ENCODE data around the gene MAGEA11. TPM values are rescaled to one million over a fixed set of nuclear protein-coding genes. Genes with fewer than 3 reads are reported as not detected.
"Not testable (repeated sequence)": the region's sequence is repeated elsewhere in the genome, so short reads cannot be mapped to it uniquely, and the experiment has no call there.

MAGEA11 gene
- total and polyA plus RNA-seq, 9 of the 15 experiments (the other 6 are each of a cell fraction or from before 2014, with no cell fraction given) = 0.04 to 0.18 TPM; not detected in 7

DNA sequence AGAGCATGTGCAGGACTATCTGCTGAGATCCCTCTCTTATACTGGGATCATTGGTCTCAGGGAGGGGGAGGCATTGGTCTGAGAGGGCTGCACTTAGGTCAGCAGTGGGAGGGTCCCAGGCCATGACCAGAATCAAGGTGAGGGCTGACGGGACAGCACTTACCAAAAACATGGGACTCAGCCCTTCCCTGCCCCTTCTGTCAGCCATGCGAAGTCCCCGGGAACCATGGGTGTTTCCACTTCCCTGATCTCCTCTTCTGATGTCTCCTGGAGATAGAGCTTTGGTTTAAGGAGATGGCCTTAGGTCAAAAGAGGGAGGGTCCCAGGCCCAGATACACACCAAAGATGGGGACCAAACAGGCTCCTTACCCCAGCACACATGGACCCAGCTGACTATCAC lies 49.1 kb downstream of the MAGEA11 start:
- no peak for FAIRE-seq

DNA sequence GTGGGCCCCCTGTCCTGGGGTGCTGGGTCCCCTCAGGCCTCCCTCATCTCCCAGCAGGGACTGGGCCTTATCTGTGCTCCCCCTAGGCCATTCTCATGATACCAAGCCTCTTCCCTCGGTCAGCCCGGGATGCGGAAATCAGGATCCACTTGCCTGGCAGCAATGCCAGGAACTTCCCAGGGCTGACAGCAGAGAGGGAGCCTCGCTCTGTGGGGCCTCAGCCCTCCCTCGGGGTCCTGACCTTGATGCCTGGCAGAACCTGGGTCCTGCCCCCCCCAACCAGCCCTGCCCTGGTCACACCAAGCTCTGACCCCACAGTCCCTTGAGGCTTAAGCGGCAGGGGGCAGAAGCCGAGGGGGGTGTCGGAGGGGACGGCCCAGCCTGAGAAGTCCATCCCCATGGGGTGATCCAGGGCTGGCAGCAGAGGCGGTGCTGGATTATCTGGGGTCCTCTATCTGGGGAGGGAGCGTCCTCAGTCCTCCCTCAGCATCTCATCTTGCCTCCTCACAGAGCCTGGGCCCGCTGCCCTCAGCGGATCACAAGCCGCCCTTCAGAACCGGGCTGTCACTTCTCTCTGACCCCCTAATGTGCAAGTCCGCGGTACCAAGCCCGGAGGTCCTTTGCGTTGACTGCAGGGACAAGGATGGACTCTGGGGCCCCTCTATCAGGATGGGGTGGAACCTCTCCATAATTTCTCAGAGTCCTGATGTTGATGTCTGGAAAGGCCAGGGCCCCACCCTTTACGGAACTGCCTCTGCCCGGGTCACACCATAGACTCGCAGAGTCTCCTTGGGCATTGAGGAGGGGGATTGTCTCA lies 50.2 kb downstream of the MAGEA11 start:
- DNase-seq (ENCODE audit: extremely low read depth in 1 of 4, low spot score in 3 of 4); in situ Hi-C loops (cut with MboI); FAIRE-seq; H3K4me1 ChIP-seq (replicated peaks in 1 of 2; ENCODE audit: control insufficient read depth in 2 of 2, insufficient read depth in 2 of 2, low read length in 2 of 2); POLR2A ChIA-PET; H3K9me1 ChIP-seq (ENCODE audit: control insufficient read depth, insufficient read depth, low read length); ATAC-seq; H3K27ac ChIP-seq (ENCODE audit: extremely low read depth, low read depth, low read length); H3K9me3 ChIP-seq (replicated peaks; ENCODE audit: control insufficient read depth, insufficient read depth, low read depth, low read length); intact Hi-C loops (cut with micrococcal nuclease); BruUV-seq (replicated peaks); H3K36me3 ChIP-seq (ENCODE audit: control insufficient read depth, insufficient read depth, low read length); H4K20me1 ChIP-seq (replicated peaks; ENCODE audit: control insufficient read depth, insufficient read depth, low read length); H3K4me3 ChIP-seq; H3K27me3 ChIP-seq (ENCODE audit: control insufficient read depth in 2 of 2, insufficient read depth in 2 of 2, low read length in 2 of 2); H3K79me2 ChIP-seq (ENCODE audit: control insufficient read depth, insufficient read depth, low read length); H3K9ac ChIP-seq (ENCODE audit: insufficient read depth in 1 of 2, low read depth in 2 of 2, low read length in 2 of 2); CTCF ChIA-PET (ENCODE audit: low intra/inter-chr PET ratio); H2AFZ ChIP-seq (ENCODE audit: low read depth, low read length); H3K4me2 ChIP-seq (ENCODE audit: insufficient read depth, low read length): not testable (repeated sequence)
- whole genome bisulfite sequencing (ENCODE audit: insufficient coverage, low coverage, missing lambda C conversion rate) = 2% methylated on average over 9 of the region's 22 CpGs

More for the DNA sequence above, 49.1 kb downstream of the MAGEA11 start:
- peaks cover 0 to 7% of the 10 kb centered on the region in 2 experiments; a peak in 1 of 5 replicates for H3K27me3 ChIP-seq (ENCODE audit: control insufficient read depth in 2 of 2, insufficient read depth in 2 of 2, low read length in 2 of 2)
- no peaks in the 10 kb centered on the region for H3K36me3 ChIP-seq (ENCODE audit: control insufficient read depth, insufficient read depth, low read length)
- no peaks in the 10 kb centered on the region for H3K79me2 ChIP-seq (ENCODE audit: control insufficient read depth, insufficient read depth, low read length)
- peaks cover 0 to 5% of the 10 kb centered on the region in 2 experiments; a peak in 1 of 5 replicates for H3K4me1 ChIP-seq (replicated peaks in 1 of 2; ENCODE audit: control insufficient read depth in 2 of 2, insufficient read depth in 2 of 2, low read length in 2 of 2)
- H3K9me1 ChIP-seq (ENCODE audit: control insufficient read depth, insufficient read depth, low read length) = no peaks in the 10 kb centered on the region
- WGBS (ENCODE audit: insufficient coverage, low coverage, missing lambda C conversion rate) = 0% methylated on average over 2 of the region's 3 CpGs
- CTCF ChIA-PET (ENCODE audit: low intra/inter-chr PET ratio) = no interaction called here
- no TSS peak for BruUV-seq (replicated peaks)
- H3K9ac ChIP-seq (ENCODE audit: insufficient read depth in 1 of 2, low read depth in 2 of 2, low read length in 2 of 2) = no peak overlapping the region
- H3K4me2 ChIP-seq (ENCODE audit: insufficient read depth, low read length) = no peak overlapping the region
- no peak for DNase-seq (ENCODE audit: extremely low read depth in 1 of 4, low spot score in 3 of 4)
- no peak overlapping the region for H2AFZ ChIP-seq (ENCODE audit: low read depth, low read length)
- in situ Hi-C loops (cut with MboI) (no loop called here), intact Hi-C loops (cut with micrococcal nuclease) (no loop called here)
- no peak overlapping the region for H3K27ac ChIP-seq (ENCODE audit: extremely low read depth, low read depth, low read length)
- H4K20me1 ChIP-seq (replicated peaks; ENCODE audit: control insufficient read depth, insufficient read depth, low read length) = no peaks in the 10 kb centered on the region
- no peaks in the 10 kb centered on the region for H3K9me3 ChIP-seq (replicated peaks; ENCODE audit: control insufficient read depth, insufficient read depth, low read depth, low read length)
- no peak for TF ChIP-seq DIDO1 (tag; IDR thresholded peaks at IDR 0.05; ENCODE audit: low read depth)
- TF ChIP-seq, protein P1, sequence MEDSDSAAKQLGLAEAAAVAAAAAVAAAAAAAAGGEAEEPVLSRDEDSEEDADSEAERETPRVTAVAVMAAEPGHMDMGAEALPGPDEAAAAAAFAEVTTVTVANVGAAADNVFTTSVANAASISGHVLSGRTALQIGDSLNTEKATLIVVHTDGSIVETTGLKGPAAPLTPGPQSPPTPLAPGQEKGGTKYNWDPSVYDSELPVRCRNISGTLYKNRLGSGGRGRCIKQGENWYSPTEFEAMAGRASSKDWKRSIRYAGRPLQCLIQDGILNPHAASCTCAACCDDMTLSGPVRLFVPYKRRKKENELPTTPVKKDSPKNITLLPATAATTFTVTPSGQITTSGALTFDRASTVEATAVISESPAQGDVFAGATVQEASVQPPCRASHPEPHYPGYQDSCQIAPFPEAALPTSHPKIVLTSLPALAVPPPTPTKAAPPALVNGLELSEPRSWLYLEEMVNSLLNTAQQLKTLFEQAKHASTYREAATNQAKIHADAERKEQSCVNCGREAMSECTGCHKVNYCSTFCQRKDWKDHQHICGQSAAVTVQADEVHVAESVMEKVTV (CRISPR knock-in tag; IDR thresholded peaks at IDR 0.05) = no peak
- TF ChIP-seq EP400 (IDR thresholded peaks at IDR 0.05) = no peak
- TF ChIP-seq ZNF57 (CRISPR knock-in tag; IDR thresholded peaks at IDR 0.05) = no peak
- no peak for TF ChIP-seq TCF15 (CRISPR knock-in tag; IDR thresholded peaks at IDR 0.05)
- no peak for TF ChIP-seq PCBP1 (IDR thresholded peaks at IDR 0.05; ENCODE audit: low read depth, low read length, poor library complexity, severe bottlenecking)
- TF ChIP-seq HNRNPL (IDR thresholded peaks at IDR 0.05; ENCODE audit: low read depth, low read length) = no peak
- TF ChIP-seq E4F1 (CRISPR knock-in tag; IDR thresholded peaks at IDR 0.05; ENCODE audit: borderline replicate concordance) = no peak
- no peak for TF ChIP-seq GABPB2 (CRISPR knock-in tag; conservative IDR thresholded peaks at IDR 0.05)
- no peak overlapping the region for H3K4me3 ChIP-seq
- ATAC-seq = no peak
- POLR2A ChIA-PET = no interaction called here

All from K562 (cell line).